ENCODE measurements around the gene HAGHL.

GRCh38 chr16:702341-702740 is 24.6 kb upstream of the HAGHL start:
- TF ChIP-seq CTCF (IDR thresholded peaks at IDR 0.05) (no peak), POLR2AphosphoS5 (IDR thresholded peaks at IDR 0.05) (no peak), POLR2A (IDR thresholded peaks at IDR 0.05) (no peak)

Data from prostate gland (tissue), 2 donors.